ENCODE data around the gene CNPY1.
"Not testable (repeated sequence)": the region's sequence is repeated elsewhere in the genome, so short reads cannot be mapped to it uniquely, and the experiment has no call there.

The CNPY1 gene

DNA sequence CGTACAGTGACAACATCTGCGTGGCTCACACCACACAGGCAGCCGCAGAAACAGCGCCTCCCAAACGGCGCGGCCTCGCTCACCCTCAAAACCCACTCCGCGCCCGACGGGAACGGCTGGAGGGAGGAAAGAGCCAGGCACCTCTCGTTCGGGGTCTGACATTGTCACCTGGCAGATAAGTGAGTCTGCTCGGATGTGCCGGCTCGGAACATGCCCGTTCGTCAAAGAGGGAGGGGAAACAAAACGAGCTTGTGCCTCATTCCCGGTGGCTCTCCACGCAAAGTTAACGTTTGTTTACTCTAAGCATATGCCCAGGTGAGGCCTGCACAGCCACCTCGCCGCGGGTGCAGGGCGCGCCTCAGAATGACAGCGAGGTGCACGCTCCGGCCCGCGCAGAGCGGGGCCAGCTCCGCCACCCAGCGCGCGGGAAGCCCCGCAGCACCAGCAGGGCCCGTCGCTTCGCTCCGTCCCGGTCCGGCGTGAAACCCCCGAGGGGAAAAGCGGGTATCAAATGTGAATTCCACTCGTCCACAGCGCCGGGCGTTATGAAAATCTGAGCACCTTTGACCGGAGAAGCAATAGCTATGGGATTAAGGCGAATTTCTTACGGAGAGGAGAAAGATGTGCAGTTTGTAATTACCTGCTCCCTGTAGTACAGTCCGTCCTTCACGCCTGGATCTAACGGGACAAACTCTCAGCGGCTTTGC lies 13.1 kb downstream of the CNPY1 start:
- no peak for DNase-seq (ENCODE audit: low spot score)

DNA sequence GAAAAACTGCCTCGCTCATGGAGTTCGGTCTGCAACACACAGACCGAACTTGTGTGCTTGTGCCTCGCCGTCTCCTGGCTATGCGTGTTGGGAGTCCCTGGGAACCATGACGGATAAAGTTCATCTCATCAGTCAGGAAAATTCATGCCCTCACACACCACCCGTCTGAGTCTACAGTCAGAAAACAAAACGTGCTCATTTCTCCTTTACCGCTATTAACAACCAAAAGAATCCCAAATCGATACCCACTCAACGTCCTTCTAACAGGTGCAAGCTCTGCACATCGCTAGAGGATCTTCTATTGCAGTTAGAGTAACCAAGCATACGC lies 13.6 kb downstream of the CNPY1 start:
- DNase-seq (ENCODE audit: low spot score) = no peak

DNA sequence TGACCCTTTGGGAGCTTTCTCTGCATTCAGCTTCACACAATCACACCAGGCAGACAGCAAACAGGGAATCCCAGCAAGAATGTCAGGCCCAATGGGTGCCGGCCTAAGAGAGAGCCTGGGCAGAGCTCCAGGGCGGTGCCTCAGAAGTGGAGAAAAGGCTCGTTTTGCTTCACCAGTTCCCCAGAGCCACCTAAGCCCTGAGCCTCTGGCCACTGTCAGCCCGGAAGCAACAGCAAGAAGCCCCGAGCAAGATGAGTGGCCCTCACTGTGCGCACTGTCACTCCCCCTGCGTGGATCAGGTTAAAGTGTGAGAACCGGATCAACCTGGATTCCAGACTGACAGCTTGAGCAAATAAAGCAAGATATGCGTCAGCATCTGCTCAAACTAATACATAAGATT lies 14.7 kb downstream of the CNPY1 start:
- no peak for DNase-seq (ENCODE audit: low spot score)

- DNase-seq (ENCODE audit: low spot score) = no peak
Observed at GRCh38 chr7:155530601-155531000, 15.8 kb downstream of the CNPY1 start.

DNA sequence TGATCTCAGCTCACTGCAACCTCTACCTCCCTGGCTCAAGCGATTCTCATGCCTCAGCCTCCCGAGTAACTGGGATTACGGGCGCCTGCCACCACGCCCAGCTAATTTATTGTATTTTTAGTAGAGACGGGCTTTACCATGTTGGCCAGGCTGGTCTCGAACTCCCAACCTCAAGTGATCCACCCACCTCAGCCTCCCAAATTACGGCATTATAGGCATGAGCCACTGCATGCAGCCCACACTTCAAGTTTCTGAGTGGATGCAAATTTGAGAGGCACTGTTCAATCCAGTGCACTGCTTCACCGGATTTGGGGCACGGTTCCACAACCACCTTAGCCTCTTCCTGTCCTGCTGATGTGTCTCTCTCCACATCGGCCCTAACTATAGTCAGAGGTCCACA lies 16.5 kb downstream of the CNPY1 start:
- no peak for DNase-seq (ENCODE audit: low spot score)

- DNase-seq (ENCODE audit: low spot score) = no peak
Observed at GRCh38 chr7:155529346-155529745, 17.0 kb downstream of the CNPY1 start.

DNA sequence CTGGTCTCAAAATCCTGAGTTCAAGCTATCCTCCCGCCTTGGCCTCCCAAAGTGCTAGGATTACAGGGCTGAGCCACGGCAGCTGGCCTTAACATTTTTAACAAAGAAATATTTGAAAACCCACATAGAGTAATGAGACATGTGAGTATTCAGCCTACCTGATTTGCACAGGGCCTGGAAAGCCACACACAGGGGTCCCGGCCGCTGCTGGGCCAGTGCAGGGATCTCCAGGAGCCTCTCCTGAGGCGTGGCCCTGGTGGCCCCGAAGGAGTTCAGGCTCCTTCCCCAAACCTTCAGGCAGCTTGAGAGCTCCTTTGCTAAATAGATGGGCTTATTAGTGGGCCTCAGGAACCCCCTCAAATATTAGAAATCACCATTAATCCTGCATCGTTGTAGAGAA lies 18.7 kb downstream of the CNPY1 start:
- no peak for DNase-seq (ENCODE audit: low spot score)

DNA sequence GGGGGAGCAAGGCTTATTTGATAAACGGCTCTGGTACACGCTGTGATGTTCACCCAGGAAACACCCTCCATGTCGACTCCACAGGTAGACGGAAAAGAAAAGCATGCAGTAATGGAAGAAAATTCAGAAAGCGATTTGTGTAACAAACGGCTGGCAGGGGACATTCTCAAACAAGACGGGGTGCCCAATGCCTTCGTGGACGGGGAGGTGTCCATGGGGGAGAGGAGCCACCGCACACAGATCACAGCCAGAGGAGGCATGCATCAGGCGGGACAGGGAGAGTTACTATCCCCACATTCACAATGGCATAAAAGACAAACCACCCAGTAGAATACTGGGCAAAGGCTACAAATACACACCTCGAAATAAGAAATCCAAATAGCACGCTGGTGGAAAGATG lies 20.1 kb downstream of the CNPY1 start:
- DNase-seq (ENCODE audit: low spot score) = no peak

- DNase-seq (ENCODE audit: low spot score) = no peak
Observed at GRCh38 chr7:155524018-155524556, 22.3 kb downstream of the CNPY1 start.

DNA sequence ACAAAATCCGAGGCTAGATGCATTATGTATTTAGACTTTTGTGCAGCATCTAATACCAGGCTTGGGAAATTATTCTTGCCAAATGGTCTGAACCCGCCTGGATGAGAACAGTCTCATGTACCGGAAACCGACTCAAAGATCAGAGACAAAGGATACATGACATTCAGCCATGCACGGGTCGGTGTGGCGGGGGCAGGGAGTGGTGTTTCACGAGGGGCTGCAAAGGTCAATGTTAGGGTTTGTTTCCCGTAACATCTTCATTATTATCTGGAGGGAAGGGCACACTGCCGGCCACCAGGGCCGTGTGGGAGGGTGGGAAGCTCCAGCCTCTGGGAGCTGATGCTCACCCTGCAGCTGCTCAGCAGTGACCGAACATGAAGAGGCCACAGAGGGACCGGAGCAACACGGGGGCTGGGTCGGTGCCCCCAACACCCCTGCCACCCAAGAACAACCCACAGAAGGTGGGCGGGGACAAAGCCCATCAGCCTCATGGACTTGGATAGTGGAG lies 23.1 kb downstream of the CNPY1 start:
- no peak for DNase-seq (ENCODE audit: low spot score)

DNA sequence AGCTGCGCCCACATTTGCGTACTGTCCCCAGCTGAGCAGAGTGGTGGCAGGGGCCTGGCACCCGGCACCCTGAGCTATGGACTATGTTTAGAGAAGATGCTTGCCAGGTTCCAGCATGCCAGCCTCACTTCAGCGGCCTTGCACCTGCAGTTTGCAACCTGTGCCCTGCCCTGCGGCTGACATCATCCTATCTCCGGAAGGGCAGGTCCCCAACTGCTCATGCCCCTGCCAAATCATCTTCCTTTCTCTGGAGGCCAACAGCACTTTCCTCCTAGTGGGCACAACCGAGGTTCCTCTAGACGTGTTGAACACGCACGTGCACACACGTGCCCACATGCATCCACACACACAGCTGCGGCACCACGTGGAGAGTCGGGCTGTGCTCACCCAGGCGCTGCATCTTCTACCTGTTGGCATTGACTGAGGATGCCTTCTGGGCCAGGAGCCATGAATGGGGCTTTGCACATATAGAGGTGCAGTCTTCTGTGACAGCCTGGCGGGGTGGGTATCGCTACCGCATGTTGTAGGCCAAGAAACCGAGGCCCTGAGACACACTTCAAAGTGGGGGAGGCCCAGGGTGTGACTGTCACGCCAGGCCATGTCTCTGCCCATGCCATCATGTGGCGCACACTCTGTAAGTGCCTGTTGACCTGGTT lies 24.5 kb downstream of the CNPY1 start:
- no peak for DNase-seq (ENCODE audit: low spot score)

- no peak for DNase-seq (ENCODE audit: low spot score)
Observed at GRCh38 chr7:155521007-155521742, 25.2 kb downstream of the CNPY1 start.

GRCh38 chr7:155520114-155520513 lies 26.2 kb downstream of the CNPY1 start:
- DNase-seq (ENCODE audit: low spot score) = no peak

- not testable (repeated sequence) for DNase-seq (ENCODE audit: low spot score)
Observed at GRCh38 chr7:155519358-155519757, 27.0 kb downstream of the CNPY1 start.

GRCh38 chr7:155518633-155519032 lies 27.7 kb downstream of the CNPY1 start:
- no peak for DNase-seq (ENCODE audit: low spot score)

DNA sequence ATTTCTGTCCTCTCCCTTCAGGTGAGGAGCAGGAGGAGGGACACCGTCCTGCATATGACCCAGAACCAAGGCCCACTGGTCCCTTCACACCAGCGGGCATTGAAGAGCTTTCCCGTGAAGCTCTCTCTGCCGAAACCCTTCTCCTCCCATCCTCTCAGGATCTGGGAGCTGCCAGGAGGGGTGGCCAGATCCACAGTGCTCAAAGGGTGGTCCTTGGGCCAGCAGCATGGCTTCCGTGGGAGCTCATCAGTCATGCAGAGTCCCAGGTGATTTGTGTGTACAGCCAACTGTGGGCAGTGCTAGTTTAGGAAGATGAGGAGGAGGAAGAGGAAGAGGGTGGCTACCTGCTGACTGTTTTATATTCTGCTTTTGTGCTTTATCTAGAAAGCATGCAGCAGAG lies 28.4 kb downstream of the CNPY1 start:
- DNase-seq (ENCODE audit: low spot score) = no peak

DNA sequence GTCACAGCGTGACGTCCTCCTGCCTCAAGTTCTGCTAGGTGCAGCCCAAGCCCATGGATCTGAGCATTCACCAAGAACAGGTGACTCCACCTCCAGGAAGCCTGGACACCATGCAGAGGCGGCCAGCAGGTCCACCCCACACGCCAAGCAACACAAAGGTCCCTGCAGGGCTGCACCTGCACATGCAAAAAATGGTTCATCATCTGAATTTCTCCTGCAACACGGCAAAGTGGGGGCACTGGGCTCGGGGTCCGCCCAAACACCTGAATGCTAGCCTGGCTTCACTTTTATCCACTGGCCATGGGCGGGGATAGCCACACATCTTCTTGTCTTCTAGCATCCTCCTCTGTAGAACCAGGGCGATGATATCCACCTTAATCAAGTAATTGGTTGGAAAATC lies 28.9 kb downstream of the CNPY1 start:
- no peak for DNase-seq (ENCODE audit: low spot score)

DNA sequence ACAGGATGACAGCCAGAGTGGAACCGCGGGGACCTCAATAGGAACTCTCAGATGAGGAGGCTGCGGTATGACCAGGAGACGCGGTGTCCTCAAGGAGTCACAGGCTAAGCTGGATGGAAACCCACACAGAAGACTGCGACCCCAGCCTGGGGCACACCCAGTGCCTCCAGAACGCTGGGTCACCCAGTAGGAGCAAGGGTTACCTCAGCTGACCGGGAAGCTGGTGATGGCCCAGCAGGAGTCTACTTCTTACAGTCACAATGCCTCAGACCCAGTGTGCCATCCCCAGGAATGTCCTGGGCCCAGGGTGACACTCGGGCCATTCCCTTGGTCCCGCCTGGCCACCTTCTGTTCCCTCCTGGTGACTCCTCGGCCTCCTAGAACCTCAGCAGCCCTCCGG lies 29.9 kb downstream of the CNPY1 start:
- no peak for DNase-seq (ENCODE audit: low spot score)

DNA sequence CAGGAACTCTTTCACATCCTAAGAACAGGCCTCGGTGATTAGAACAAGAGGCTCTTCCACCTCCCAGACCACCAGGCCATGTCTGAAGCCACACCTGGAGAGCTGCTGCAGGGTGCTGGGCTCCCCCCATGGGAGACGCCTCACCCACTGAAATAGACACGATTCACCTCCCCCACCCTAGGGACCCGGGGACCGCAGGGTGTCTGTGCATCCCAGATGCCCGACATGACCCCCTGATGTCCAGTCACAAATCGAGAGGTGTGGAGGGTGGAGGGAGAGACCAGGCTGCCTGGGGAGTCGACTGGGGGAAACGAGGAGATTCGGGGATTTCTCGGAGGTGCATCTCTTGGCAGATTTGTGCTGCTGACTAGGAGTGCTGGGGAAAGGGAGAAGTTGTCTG lies 31.0 kb downstream of the CNPY1 start:
- DNase-seq (ENCODE audit: low spot score) = no peak

DNA sequence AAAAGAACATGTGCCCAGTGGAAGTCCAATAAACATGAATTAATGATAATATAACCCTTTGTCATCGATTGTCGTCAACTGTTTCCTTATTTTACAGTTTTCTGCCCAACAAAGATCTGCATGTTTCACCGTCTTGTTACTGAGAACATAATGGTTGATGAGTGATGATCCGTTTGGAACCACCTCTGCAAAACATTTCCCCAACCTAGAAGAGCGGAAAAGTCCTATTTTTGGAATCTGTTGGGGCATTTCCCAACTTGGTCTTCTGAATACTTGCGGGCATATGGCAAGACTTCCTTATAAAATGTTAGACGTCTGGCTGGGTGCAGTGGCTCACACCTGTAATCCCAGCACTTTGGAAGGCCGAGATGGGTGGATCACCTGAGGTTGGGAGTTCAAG lies 32.1 kb downstream of the CNPY1 start:
- DNase-seq (ENCODE audit: low spot score) = no peak

DNA sequence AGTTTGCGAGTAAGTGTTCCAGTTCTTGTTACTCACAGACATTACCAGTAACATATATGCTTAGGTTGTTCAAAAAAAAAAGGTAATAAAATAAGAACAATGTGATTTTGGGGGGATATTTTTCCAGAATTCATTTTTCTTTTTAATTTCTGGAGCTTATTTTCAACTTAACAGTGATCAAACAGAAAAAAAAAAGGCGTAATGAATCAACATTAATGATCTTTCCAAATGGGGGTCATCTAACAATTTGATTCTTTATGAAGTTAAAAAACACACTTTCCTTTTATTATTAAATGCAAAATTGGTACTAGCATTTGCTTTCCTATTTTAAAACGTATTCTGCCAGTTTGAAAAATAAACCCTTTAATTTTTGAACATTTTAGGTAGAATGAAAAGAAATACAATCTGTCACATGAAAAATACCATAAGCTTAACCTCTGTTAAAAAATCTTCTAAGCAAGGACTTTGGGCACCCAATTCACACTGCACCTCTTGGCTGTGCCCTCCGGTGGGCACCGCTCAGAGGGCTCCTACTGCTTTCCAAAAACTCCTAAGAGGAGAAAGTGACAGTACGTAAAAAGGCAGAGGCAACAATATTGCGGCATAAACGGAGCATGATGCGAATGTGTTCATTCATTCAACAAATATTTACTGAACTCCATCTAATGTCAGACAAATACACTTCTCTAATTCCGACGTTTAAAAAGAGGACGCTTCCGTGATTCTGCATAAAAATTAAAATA lies 32.6 kb downstream of the CNPY1 start:
- no peak for DNase-seq (ENCODE audit: low spot score)

DNA sequence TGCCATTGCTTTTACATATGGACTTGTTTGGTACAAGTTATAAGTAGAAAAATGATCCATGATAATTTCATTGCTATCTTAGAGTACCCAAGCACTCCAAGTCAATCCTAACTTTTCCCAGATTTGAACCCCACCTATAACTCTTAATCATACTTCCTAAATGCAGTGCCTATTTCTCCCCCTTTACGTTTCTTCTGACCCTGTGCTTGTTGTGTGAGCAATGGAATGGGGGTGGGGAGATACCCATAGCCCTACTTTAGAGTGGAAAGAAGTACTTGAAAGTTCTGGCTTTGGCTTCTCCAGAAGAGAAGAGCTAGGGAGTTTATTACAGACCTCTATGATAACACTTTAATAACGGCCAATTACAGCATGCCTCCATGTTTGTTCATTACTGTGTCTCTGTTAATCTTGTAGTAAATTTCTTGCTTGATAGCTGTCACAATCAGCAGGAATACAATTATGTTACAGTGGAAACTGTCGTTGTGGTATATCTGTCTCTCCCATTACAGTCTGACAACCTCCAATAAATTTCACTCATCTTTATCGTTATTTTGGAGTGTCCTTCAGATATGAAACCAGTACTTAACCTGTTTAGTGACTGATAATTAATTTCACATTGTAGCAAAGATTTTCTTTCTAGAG lies 34.0 kb downstream of the CNPY1 start:
- no peak for DNase-seq (ENCODE audit: low spot score)

All from RKO (cell line).